GM23338 (cell line): ENCODE data around the gene ERVV-1.

Experiments used
- CREB1 ChIP-seq: fragments of 250-450 bp; sonication (Bioruptor Pico); IDR thresholded peaks from 2 replicates; pipeline ENCODE4 v1.5.0; 2020; ENCODE audit warnings: low read depth, mild to moderate bottlenecking, moderate library complexity
- EZH2 ChIP-seq: fragments of 200-600 bp; sonication (generic); IDR thresholded peaks from one replicate; pipeline ENCODE4 v1.8.0; 2017; ENCODE audit warnings: antibody characterized with exemption, mild to moderate bottlenecking, low read depth; ENCODE audit not compliant: unreplicated experiment
- EZH2phosphoT487 ChIP-seq: fragments of 200-600 bp; sonication (generic); IDR thresholded peaks from one replicate; pipeline ENCODE4 v1.8.1; 2018; ENCODE audit warnings: antibody characterized with exemption; ENCODE audit not compliant: unreplicated experiment
- JUNB ChIP-seq: IDR thresholded peaks from one replicate; pipeline ENCODE4 v1.6.1; 2016; ENCODE audit warnings: antibody characterized with exemption; ENCODE audit not compliant: unreplicated experiment
- NANOG ChIP-seq: IDR thresholded peaks from 2 replicates; pipeline ENCODE4 v1.6.1; 2016; ENCODE audit warnings: antibody characterized with exemption, borderline replicate concordance
- POLR2AphosphoS5 ChIP-seq: IDR thresholded peaks from 2 replicates; pipeline ENCODE4 v1.6.1; 2016; ENCODE audit warnings: antibody characterized with exemption, low read depth
- STAT1 ChIP-seq: IDR thresholded peaks from one replicate; pipeline ENCODE4 v1.6.1; 2016; ENCODE audit warnings: antibody characterized with exemption; ENCODE audit not compliant: unreplicated experiment
- ZNF114 ChIP-seq: fragments of 250-450 bp; sonication (Bioruptor Pico); IDR thresholded peaks from 2 replicates; pipeline ENCODE4 v1.5.0; 2020; ENCODE audit warnings: mild to moderate bottlenecking, moderate library complexity
- TF ChIP-seq, protein P1 (sequence below), 2 experiments: fragments of 200-600 bp in 1 of 2; sonication (generic) in 1 of 2; conservative IDR thresholded peaks; 2 replicates each; pipeline versions ENCODE4 v1.5.1 to v1.6.1; 2016 to 2017; ENCODE audit warnings: antibody characterized with exemption in 2 of 2, low read depth in 2 of 2, mild to moderate bottlenecking in 2 of 2, moderate library complexity in 1 of 2
- TF ChIP-seq, protein P2 (sequence below): IDR thresholded peaks from one replicate; pipeline ENCODE4 v1.6.1; 2018; ENCODE audit warnings: antibody characterized with exemption; ENCODE audit not compliant: unreplicated experiment
- TF ChIP-seq, protein P3 (sequence below): fragments of 250-450 bp; sonication (Bioruptor Pico); IDR thresholded peaks from 2 replicates; pipeline ENCODE4 v1.5.0; 2020; ENCODE audit warnings: mild to moderate bottlenecking, moderate library complexity

DNA sequence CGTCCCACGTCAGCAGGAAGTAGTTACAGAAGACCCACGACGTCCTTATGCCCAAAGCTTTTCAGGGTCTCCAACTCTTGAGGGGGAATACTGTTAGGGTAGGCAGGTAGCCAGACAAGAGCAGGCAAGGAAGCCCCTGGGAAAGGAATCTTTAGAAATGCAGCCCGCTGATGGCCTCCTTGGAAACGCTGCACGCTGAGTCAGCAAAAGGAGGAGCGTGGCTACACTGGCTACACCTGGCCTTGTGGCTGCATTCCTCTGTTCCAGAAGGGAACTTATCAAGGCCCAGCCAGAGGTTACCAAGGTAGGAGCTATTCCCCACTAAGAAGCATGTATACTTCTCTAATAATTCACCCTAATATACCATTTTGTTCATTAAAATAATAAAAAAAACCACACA, 2.0 kb downstream of the ERVV-1 start:
- TF ChIP-seq, protein P1, sequence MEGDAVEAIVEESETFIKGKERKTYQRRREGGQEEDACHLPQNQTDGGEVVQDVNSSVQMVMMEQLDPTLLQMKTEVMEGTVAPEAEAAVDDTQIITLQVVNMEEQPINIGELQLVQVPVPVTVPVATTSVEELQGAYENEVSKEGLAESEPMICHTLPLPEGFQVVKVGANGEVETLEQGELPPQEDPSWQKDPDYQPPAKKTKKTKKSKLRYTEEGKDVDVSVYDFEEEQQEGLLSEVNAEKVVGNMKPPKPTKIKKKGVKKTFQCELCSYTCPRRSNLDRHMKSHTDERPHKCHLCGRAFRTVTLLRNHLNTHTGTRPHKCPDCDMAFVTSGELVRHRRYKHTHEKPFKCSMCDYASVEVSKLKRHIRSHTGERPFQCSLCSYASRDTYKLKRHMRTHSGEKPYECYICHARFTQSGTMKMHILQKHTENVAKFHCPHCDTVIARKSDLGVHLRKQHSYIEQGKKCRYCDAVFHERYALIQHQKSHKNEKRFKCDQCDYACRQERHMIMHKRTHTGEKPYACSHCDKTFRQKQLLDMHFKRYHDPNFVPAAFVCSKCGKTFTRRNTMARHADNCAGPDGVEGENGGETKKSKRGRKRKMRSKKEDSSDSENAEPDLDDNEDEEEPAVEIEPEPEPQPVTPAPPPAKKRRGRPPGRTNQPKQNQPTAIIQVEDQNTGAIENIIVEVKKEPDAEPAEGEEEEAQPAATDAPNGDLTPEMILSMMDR (conservative IDR thresholded peaks at IDR 0.05; ENCODE audit: low read depth in 2 of 2): no peak
- TF ChIP-seq, protein P2, sequence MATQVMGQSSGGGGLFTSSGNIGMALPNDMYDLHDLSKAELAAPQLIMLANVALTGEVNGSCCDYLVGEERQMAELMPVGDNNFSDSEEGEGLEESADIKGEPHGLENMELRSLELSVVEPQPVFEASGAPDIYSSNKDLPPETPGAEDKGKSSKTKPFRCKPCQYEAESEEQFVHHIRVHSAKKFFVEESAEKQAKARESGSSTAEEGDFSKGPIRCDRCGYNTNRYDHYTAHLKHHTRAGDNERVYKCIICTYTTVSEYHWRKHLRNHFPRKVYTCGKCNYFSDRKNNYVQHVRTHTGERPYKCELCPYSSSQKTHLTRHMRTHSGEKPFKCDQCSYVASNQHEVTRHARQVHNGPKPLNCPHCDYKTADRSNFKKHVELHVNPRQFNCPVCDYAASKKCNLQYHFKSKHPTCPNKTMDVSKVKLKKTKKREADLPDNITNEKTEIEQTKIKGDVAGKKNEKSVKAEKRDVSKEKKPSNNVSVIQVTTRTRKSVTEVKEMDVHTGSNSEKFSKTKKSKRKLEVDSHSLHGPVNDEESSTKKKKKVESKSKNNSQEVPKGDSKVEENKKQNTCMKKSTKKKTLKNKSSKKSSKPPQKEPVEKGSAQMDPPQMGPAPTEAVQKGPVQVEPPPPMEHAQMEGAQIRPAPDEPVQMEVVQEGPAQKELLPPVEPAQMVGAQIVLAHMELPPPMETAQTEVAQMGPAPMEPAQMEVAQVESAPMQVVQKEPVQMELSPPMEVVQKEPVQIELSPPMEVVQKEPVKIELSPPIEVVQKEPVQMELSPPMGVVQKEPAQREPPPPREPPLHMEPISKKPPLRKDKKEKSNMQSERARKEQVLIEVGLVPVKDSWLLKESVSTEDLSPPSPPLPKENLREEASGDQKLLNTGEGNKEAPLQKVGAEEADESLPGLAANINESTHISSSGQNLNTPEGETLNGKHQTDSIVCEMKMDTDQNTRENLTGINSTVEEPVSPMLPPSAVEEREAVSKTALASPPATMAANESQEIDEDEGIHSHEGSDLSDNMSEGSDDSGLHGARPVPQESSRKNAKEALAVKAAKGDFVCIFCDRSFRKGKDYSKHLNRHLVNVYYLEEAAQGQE: no peak
- TF ChIP-seq EZH2 (no peak), POLR2AphosphoS5 (no peak), CREB1 (CRISPR knock-in tag) (no peak), STAT1 (no peak), ZNF114 (no peak), EZH2phosphoT487 (no peak), JUNB (no peak), NANOG (no peak)
- TF ChIP-seq, protein P3, sequence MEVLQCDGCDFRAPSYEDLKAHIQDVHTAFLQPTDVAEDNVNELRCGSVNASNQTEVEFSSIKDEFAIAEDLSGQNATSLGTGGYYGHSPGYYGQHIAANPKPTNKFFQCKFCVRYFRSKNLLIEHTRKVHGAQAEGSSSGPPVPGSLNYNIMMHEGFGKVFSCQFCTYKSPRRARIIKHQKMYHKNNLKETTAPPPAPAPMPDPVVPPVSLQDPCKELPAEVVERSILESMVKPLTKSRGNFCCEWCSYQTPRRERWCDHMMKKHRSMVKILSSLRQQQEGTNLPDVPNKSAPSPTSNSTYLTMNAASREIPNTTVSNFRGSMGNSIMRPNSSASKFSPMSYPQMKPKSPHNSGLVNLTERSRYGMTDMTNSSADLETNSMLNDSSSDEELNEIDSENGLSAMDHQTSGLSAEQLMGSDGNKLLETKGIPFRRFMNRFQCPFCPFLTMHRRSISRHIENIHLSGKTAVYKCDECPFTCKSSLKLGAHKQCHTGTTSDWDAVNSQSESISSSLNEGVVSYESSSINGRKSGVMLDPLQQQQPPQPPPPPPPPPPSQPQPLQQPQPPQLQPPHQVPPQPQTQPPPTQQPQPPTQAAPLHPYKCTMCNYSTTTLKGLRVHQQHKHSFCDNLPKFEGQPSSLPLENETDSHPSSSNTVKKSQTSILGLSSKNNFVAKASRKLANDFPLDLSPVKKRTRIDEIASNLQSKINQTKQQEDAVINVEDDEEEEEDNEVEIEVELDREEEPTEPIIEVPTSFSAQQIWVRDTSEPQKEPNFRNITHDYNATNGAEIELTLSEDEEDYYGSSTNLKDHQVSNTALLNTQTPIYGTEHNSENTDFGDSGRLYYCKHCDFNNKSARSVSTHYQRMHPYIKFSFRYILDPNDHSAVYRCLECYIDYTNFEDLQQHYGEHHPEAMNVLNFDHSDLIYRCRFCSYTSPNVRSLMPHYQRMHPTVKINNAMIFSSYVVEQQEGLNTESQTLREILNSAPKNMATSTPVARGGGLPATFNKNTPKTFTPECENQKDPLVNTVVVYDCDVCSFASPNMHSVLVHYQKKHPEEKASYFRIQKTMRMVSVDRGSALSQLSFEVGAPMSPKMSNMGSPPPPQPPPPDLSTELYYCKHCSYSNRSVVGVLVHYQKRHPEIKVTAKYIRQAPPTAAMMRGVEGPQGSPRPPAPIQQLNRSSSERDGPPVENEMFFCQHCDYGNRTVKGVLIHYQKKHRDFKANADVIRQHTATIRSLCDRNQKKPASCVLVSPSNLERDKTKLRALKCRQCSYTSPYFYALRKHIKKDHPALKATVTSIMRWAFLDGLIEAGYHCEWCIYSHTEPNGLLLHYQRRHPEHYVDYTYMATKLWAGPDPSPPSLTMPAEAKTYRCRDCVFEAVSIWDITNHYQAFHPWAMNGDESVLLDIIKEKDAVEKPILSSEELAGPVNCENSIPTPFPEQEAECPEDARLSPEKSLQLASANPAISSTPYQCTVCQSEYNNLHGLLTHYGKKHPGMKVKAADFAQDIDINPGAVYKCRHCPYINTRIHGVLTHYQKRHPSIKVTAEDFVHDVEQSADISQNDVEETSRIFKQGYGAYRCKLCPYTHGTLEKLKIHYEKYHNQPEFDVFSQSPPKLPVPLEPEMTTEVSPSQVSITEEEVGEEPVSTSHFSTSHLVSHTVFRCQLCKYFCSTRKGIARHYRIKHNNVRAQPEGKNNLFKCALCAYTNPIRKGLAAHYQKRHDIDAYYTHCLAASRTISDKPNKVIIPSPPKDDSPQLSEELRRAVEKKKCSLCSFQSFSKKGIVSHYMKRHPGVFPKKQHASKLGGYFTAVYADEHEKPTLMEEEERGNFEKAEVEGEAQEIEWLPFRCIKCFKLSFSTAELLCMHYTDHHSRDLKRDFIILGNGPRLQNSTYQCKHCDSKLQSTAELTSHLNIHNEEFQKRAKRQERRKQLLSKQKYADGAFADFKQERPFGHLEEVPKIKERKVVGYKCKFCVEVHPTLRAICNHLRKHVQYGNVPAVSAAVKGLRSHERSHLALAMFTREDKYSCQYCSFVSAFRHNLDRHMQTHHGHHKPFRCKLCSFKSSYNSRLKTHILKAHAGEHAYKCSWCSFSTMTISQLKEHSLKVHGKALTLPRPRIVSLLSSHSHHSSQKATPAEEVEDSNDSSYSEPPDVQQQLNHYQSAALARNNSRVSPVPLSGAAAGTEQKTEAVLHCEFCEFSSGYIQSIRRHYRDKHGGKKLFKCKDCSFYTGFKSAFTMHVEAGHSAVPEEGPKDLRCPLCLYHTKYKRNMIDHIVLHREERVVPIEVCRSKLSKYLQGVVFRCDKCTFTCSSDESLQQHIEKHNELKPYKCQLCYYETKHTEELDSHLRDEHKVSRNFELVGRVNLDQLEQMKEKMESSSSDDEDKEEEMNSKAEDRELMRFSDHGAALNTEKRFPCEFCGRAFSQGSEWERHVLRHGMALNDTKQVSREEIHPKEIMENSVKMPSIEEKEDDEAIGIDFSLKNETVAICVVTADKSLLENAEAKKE (CRISPR knock-in tag): no peak
